Tibial artery (tissue), 4 donors: Measurements from ENCODE around the gene TRIM66.

Source experiments
- DNase-seq, 2 donors: peaks; one replicate each; pipeline ENCODE4 v3.0.0-alpha.2; 2019
- H3K27ac ChIP-seq, 2 donors: fragments of 200-600 bp; sonication (generic) in 1 of 2; 1 replicate in 1 of 2; 2 replicates in 1 of 2; pipeline ENCODE4 v1.5.1; 2018 to 2019; ENCODE audit warnings: mild to moderate bottlenecking in 1 of 2
- H3K27me3 ChIP-seq, 2 donors: fragments of 200-600 bp; sonication (generic) in 1 of 2; one replicate each; pipeline versions ENCODE4 v1.5.1 to v1.6.0; 2016 to 2019
- H3K36me3 ChIP-seq, 3 donors: fragments of 200-600 bp; sonication (generic) in 2 of 3; one replicate each; pipeline ENCODE4 v1.5.1; 2016 to 2019; ENCODE audit warnings: mild to moderate bottlenecking in 2 of 3
- H3K4me1 ChIP-seq, 4 donors: fragments of 200-600 bp; sonication (generic) in 2 of 4; 1 replicate in 3 of 4; 2 replicates in 1 of 4; pipeline ENCODE4 v1.5.1; 2016 to 2019
- H3K4me3 ChIP-seq, 2 donors: fragments of 200-600 bp; sonication (generic) in 1 of 2; 1 replicate in 1 of 2; 2 replicates in 1 of 2; pipeline ENCODE4 v1.5.1; 2018 to 2019; ENCODE audit warnings: mild to moderate bottlenecking in 2 of 2
- H3K9me3 ChIP-seq, 3 donors: fragments of 200-600 bp; sonication (generic) in 1 of 3; one replicate each; pipeline ENCODE4 v1.5.1; 2016 to 2019
- intact Hi-C: fragments of 100-400 bp; cut with DNase I; formaldehyde crosslinking; loops from one replicate; pipeline ENCODE4 v1.15.0; 2023; ENCODE audit warnings: low total_unique reads
- TF ChIP-seq, protein P1 (sequence below), 2 experiments: fragments of 200-600 bp in 1 of 2; fragments of 450-650 bp in 1 of 2; IDR thresholded peaks; one replicate each; pipeline ENCODE4 v1.5.1; 2017 to 2019; ENCODE audit warnings: antibody characterized with exemption in 2 of 2, mild to moderate bottlenecking in 1 of 2, moderate library complexity in 1 of 2

Gene TRIM66

GRCh38 chr11:8608652-8609051 lies 73.8 kb downstream of the TRIM66 start:
- Histone ChIP-seq H3K4me3 (no peak overlapping the region), H3K4me1 (peaks cover 0 to 9% (median 0%) of the 10 kb centered on the region in 4 donors), H3K9me3 (no peaks in the 10 kb centered on the region), H3K27me3 (no peaks in the 10 kb centered on the region), H3K27ac (no peak overlapping the region), H3K36me3 (no peaks in the 10 kb centered on the region)
- TF ChIP-seq, protein P1, sequence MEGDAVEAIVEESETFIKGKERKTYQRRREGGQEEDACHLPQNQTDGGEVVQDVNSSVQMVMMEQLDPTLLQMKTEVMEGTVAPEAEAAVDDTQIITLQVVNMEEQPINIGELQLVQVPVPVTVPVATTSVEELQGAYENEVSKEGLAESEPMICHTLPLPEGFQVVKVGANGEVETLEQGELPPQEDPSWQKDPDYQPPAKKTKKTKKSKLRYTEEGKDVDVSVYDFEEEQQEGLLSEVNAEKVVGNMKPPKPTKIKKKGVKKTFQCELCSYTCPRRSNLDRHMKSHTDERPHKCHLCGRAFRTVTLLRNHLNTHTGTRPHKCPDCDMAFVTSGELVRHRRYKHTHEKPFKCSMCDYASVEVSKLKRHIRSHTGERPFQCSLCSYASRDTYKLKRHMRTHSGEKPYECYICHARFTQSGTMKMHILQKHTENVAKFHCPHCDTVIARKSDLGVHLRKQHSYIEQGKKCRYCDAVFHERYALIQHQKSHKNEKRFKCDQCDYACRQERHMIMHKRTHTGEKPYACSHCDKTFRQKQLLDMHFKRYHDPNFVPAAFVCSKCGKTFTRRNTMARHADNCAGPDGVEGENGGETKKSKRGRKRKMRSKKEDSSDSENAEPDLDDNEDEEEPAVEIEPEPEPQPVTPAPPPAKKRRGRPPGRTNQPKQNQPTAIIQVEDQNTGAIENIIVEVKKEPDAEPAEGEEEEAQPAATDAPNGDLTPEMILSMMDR (IDR thresholded peaks at IDR 0.05) = no peak
- no peak for DNase-seq
- intact Hi-C loops = no loop called here

DNA sequence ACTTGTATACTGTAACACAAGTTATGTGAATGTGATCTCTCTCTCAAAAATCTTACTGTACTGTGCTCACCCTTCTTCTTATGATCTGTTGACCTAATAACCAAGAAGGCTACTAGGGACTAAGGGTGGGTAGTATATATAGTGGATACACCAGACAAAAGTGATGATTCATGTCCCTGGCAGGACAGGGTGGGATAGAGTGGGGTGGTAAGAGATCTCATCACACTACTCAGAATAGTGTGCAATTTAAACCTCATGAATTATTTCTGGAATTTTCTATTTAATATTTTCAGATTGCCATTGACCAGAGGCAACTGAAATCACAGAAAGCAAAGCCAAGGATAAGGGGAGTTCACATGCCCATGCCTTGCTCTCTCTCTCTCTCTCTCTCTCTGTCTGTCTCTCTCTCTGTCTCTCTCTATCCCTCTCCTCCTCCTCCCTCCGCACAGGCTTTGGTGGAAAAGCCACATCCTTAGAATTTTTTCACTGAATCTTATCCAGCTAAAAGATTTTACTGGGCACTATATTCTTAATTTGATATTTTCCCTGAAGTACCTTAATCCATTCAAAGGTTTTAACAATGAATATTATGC lies 76.4 kb downstream of the TRIM66 start:
- no peaks in the 10 kb centered on the region for H3K9me3 ChIP-seq
- H3K27me3 ChIP-seq = no peaks in the 10 kb centered on the region
- no peaks in the 10 kb centered on the region for H3K36me3 ChIP-seq
- DNase-seq = no peak
- intact Hi-C loops = no loop called here
- peaks cover 0 to 9% (median 0%) of the 10 kb centered on the region in 4 donors for H3K4me1 ChIP-seq
- TF ChIP-seq, protein P1 (IDR thresholded peaks at IDR 0.05) = no peak
- no peak overlapping the region for H3K27ac ChIP-seq
- H3K4me3 ChIP-seq = no peak overlapping the region

- H3K36me3 ChIP-seq = no peaks in the 10 kb centered on the region
- no peak overlapping the region for H3K4me3 ChIP-seq
- TF ChIP-seq, protein P1 (IDR thresholded peaks at IDR 0.05) = peak; percentile 41 to 47
- H3K27ac ChIP-seq = peak overlapping the region in 1 of 2 donors; percentile 59
- intact Hi-C loops = no loop called here
- DNase-seq = peak; percentile 46 to 71
- H3K27me3 ChIP-seq = no peaks in the 10 kb centered on the region
- peaks cover 0 to 9% (median 0%) of the 10 kb centered on the region in 4 donors for H3K4me1 ChIP-seq
- H3K9me3 ChIP-seq = no peaks in the 10 kb centered on the region
Observed at GRCh38 chr11:8604078-8604723, 78.3 kb downstream of the TRIM66 start.

- H3K27me3 ChIP-seq = no peaks in the 10 kb centered on the region
- no peaks in the 10 kb centered on the region for H3K9me3 ChIP-seq
- no peak overlapping the region for H3K4me3 ChIP-seq
- peaks cover 0 to 9% (median 0%) of the 10 kb centered on the region in 4 donors for H3K4me1 ChIP-seq
- no peak overlapping the region for H3K27ac ChIP-seq
- intact Hi-C loops = no loop called here
- TF ChIP-seq, protein P1 (IDR thresholded peaks at IDR 0.05) = no peak
- H3K36me3 ChIP-seq = no peaks in the 10 kb centered on the region
- no peak for DNase-seq
Observed at GRCh38 chr11:8603696-8604077, 78.8 kb downstream of the TRIM66 start.

- H3K36me3 ChIP-seq = no peaks in the 10 kb centered on the region
- H3K4me3 ChIP-seq = no peak overlapping the region
- intact Hi-C loops = no loop called here
- no peak overlapping the region for H3K27ac ChIP-seq
- H3K4me1 ChIP-seq = peaks cover 0 to 9% (median 0%) of the 10 kb centered on the region in 4 donors
- no peak for DNase-seq
- no peaks in the 10 kb centered on the region for H3K9me3 ChIP-seq
- TF ChIP-seq, protein P1 (IDR thresholded peaks at IDR 0.05) = no peak
- peaks cover 0 to 3% of the 10 kb centered on the region in 2 donors for H3K27me3 ChIP-seq
Observed at GRCh38 chr11:8601376-8602133, 80.9 kb downstream of the TRIM66 start.
